ENCODE results near the gene CCDC38.
A peak's percentile ranks its signal among the peaks of the same experiment; 100 is the strongest.

The CCDC38 gene

GRCh38 chr12:95960241-95960640 is 17.8 kb upstream of the CCDC38 start:
- no peak for DNase-seq

DNA sequence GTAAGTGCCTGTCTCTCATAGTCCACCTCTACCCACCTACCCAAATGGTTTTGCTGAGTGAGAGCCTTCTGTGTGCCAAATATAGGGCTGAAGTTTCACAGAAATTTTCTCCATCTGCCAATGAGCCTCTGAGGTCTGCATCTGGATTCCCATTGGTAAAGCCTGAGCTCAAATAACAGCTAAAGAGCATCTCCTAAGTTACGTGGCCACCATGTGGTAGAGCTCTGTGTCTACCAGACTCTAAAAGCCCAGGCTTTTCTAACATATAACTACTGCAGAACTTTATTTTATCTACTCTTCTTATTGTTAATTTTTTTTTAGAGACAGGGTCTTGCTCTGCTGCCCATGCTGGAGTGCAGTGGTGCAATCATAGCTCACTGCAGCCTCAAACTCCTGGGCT is 16.7 kb upstream of the CCDC38 start:
- DNase-seq, result no peak

GRCh38 chr12:95956557-95957145 is 14.2 kb upstream of the CCDC38 start:
- no peak for DNase-seq

GRCh38 chr12:95955549-95956159 is 13.2 kb upstream of the CCDC38 start:
- DNase-seq, result no peak

DNA sequence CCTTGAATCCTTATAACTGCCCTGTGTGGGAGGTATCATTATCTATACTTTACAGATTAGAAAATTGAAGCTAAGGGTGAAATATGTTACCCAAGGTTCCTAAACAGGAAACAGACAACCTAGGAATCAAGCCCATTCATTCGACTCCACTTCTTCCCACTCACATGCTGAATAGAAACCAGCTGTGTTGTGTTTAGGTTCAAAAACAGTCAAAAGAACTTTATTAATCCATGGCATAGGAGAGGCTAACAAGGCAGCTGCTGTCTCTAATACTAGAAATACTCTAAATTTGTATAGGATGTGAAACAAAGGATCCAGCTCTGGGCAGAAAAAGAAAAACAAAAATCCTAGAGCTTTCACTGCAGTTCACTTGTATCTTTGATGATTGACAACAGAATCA is 10.6 kb upstream of the CCDC38 start:
- no peak for DNase-seq

- DNase-seq, result no peak
Observed at GRCh38 chr12:95951515-95951914, 9.1 kb upstream of the CCDC38 start.

DNA sequence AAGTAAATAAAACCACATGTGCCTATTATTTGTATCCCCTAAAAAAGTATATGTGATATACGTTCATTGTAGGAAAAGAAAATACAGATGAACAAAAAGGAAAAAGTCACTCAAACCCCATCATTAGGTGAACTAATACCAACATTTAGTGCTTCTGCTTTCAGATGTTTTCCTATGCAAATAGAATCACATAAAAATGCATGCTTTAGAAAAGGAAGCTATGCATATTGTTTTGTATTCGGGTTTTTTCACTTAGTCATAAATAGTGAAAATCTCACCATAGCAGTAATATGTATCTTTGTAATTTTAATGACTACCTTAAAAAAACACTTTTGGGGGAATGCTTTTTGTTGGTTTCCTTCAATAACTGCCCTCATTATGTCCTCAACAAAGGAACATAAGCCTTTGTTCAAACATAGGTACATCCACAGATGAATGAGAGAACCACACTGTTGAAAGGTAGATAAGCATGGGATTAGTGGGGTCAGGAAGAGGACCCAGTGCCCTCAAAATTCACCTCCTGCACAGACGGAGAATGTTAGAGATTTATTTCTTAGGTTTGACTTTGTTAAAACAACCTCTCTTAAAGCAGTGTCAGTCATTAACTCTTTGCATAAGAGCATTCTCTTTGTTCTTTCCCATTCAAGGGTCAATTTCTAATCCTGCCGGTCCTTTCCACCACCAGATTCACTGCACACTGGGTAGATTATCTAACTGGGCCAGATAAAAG is 7.2 kb upstream of the CCDC38 start:
- DNase-seq, result no peak

- no peak for DNase-seq
Observed at GRCh38 chr12:95944108-95944704, 1.8 kb upstream of the CCDC38 start.

GRCh38 chr12:95943330-95943842 is 972 bp upstream of the CCDC38 start, which contains the start of gene AMDHD1:
Gene AMDHD1 (plus strand): TSS chr12:95943331. CDS start chr12:95943399, 68 bp downstream.
- peak; percentile 39 to 47 for DNase-seq

DNA sequence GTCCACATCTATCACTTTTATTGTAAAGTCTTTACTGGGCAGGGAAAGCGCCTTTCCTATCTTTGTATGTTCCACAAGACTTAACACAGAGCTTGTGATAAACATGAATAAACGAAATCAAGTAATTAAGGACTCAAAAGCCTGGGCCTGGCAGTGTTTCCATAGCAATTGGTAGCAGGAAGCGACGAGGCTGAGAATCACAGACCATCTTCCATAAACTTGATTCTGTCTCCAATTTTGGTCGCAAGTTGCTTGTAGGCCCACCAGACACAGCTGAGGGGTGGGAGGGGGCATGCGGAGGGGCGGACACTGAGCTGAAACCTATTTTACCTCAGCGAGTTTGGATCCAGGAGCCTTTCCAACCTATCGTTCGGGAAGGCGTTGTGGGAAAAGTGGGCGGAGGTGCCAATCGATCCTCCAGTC is 302 bp downstream of the CCDC38 start:
- no peak for DNase-seq

DNA sequence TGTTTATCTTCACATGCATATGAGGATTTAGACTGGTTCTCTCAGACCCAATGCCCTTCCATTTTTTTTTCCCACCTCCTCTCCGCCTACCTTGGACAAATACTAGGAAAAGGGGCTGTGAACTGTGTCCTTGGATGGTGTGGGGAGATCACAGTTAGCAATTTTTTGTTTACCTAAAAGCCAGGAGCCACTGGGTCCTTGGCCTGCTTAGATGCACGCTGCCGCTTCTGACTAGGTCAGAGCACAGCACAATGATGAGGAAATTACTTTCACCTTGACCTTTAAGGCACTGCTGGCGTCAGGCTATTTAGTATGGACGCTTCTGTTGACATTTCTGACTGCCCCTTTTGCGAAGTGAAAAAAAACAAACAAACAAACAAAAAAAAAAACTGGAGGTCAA is 1.9 kb downstream of the CCDC38 start:
- no peak for DNase-seq

GRCh38 chr12:95922231-95922630 is 20.2 kb downstream of the CCDC38 start:
- DNase-seq, result no peak

- no peak for DNase-seq
Observed at GRCh38 chr12:95919110-95919509, 23.3 kb downstream of the CCDC38 start.

DNA sequence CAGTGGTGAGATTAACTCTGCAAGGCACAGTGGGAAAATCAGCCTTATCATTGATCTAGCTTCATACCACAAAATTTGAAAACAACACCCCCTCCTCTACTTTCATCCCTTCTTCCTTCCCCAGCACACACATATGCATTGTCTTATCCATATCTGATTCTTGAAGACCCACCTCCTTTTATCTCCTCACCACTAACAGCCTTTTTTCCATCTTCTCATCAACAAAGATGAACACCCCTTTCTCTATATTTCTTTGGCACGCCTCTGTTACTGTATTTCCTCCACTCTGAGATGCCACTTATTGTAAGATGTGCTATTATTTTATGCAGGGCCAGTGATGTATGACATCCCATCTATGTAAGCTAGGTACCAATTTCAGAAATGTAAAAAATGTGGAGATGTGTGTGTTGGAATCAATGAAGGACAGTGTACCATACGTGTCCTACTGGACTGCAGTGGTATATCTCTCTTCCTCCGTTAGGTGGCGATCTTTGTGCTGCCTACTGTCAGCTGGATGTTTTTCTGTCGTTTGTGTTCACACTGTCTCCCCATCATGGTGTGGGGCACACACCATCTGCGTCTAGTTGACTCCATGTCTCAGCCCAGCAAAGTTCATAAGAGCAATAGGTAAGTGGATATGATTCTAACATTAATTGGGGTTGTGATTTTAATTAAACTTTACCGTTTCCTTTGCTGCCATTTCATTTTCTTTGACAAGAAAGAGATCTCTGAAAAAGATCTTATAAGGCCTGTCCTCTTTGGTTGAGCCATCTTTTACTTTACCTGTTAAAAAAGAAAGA is 24.0 kb downstream of the CCDC38 start:
- peak; percentile 23 to 45 for DNase-seq

- DNase-seq, result no peak
Observed at GRCh38 chr12:95909871-95910270, 32.5 kb downstream of the CCDC38 start.

DNA sequence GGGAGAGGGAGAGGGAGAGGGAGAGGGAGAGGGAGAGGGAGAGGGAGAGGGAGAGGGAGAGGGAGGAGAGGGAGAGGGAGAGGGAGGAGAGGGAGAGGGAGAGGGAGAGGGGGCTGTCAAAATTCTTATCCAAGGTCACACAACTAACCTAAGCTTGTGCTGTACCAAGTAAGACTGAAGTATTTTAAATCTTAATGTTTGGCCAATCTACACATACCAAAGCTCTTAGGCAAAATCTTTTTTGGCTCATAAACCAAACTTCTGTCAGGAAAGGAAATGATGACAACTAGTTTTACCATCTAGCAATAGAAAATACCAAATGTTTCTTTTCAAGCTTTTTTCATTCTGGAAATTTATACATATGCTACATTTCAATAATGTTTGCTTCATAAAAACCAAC is 33.8 kb downstream of the CCDC38 start:
- no peak for DNase-seq

DNA sequence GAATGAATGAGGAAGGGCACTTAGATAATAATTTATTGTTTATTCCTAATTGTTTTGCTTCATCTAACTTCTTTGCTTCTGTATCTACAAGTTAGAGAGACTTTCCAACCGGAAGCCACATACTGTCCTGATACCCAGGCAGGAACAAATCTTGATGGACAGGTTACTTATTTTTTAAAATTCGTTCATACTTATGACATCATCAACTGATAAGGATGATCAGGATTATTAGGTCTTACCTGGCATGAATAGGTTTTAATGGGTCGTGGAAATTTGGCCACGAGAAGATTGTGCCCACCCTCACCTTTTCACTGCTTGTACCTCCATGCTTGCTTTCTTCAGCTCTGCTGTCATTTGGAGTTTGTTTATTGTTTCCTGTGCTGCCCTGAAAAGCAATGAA is 44.3 kb downstream of the CCDC38 start:
- DNase-seq, result no peak

GRCh38 chr12:95896846-95897245 is 45.6 kb downstream of the CCDC38 start:
- DNase-seq, result no peak

- DNase-seq, result no peak
Observed at GRCh38 chr12:95890958-95891357, 51.5 kb downstream of the CCDC38 start.

DNA sequence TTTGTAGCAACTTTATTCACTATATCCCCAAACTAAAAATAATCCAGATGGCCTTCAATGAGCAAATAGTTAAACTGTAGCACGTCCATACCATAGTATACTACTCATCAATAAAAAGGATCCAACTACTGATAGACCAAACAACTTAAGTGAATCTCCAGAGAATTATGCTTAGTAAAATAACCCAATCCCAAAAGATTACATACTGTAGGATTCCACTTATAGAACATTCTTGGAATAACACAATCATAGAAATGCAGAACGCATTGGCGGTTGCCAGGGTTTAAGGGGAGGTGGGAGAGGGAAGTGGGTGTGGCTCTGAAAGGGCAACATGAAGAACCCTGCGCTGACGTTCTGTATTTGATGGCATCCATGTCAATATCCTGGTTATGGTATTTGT is 55.1 kb downstream of the CCDC38 start:
- DNase-seq, result no peak

DNA sequence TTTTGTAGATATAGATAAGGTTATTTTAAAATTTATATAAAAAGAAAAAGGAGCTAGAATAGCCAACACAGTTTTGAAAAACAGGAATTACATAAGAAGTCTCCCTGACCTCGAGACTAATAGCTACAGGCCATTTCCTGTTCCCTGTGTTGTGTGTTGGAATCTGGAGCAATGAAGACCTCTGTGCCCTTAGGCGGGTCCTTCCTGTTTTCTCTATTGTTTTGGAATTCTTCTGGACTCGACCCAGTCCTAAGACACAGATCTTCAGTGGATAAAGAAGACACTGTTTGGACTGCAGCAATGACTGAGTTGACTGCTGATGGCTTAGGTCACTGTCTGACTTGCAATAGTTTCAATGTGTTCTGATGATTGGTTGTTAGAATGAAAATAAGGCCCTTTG is 57.4 kb downstream of the CCDC38 start:
- no peak for DNase-seq

- no peak for DNase-seq
Observed at GRCh38 chr12:95882873-95883272, 59.5 kb downstream of the CCDC38 start.

DNA sequence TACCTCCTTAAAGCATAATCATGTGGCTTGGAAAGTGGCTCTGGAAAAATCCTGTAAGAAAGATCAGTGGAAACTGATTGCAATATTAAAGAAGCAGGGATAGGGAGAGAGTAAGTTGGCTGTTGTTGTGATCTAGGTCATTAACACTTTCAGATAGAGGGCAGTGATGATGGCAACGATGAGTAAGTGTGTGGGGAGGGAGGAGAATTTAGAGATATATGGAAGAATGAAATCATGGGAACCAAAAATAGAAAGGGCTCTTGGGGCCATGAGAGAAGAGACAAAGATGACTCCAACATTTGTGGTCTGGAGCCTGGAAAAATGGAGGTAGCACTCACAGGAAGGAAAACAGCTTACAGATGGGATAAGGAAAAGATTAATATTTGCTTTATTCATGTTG is 60.3 kb downstream of the CCDC38 start:
- no peak for DNase-seq
